ENCODE data around the gene PHLPP1. TPM values are rescaled to one million over a fixed set of nuclear protein-coding genes. Genes with fewer than 3 reads are reported as not detected.

The PHLPP1 gene
- total RNA-seq, 1 experiment from 2014 or later: 13.7 TPM

DNA sequence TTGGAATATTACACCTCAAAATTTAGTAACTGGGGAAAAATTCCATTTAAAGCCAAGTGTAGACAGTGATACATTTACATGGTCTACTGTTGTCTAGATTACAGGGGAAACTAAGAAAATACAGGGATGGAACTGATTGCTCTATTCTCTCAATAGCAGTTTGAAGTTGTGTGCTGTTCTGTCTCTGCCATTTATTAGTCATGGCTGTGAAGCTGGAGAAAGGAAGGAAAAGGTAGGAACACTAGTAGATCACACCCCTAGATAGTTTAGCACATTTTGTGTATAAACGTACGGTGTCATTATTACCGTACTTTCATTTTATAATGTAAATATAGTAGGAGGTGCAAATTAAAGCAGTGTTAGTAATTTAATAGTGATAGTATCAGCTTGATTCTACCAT lies 170.5 kb downstream of the PHLPP1 start:
- DNase-seq (ENCODE audit: low spot score): no peak
- BruUV-seq (replicated peaks): no TSS peak
- H3K4me1 ChIP-seq (ENCODE audit: insufficient read depth, low read length, poor library complexity, severe bottlenecking): no peaks in the 10 kb centered on the region
- H3K4me3 ChIP-seq (ENCODE audit: low read depth, low read length, poor library complexity, severe bottlenecking): no peak overlapping the region
- H3K9me3 ChIP-seq (ENCODE audit: low read depth, low read length, poor library complexity, severe bottlenecking): no peaks in the 10 kb centered on the region
- H3K36me3 ChIP-seq (ENCODE audit: insufficient read depth, low read length, poor library complexity, severe bottlenecking): no peaks in the 10 kb centered on the region
- TF ChIP-seq, protein P1, sequence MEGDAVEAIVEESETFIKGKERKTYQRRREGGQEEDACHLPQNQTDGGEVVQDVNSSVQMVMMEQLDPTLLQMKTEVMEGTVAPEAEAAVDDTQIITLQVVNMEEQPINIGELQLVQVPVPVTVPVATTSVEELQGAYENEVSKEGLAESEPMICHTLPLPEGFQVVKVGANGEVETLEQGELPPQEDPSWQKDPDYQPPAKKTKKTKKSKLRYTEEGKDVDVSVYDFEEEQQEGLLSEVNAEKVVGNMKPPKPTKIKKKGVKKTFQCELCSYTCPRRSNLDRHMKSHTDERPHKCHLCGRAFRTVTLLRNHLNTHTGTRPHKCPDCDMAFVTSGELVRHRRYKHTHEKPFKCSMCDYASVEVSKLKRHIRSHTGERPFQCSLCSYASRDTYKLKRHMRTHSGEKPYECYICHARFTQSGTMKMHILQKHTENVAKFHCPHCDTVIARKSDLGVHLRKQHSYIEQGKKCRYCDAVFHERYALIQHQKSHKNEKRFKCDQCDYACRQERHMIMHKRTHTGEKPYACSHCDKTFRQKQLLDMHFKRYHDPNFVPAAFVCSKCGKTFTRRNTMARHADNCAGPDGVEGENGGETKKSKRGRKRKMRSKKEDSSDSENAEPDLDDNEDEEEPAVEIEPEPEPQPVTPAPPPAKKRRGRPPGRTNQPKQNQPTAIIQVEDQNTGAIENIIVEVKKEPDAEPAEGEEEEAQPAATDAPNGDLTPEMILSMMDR (conservative IDR thresholded peaks at IDR 0.05; ENCODE audit: low read depth, low read length): no peak
- no peak for TF ChIP-seq EZH2 (IDR thresholded peaks at IDR 0.05; ENCODE audit: borderline replicate concordance, low read depth, low read length, poor library complexity, severe bottlenecking)
- H3K27ac ChIP-seq (ENCODE audit: low read depth, low read length, poor library complexity, severe bottlenecking): no peak overlapping the region
- H3K27me3 ChIP-seq (replicated peaks; ENCODE audit: insufficient read depth, low read depth, low read length, poor library complexity): no peaks in the 10 kb centered on the region
- CTCF ChIA-PET: no interaction called here
- intact Hi-C loops (cut with micrococcal nuclease; ENCODE audit: unreplicated experiment): no loop called here
- POLR2A ChIA-PET (ENCODE audit: low non-redundant PET): no interaction called here

DNA sequence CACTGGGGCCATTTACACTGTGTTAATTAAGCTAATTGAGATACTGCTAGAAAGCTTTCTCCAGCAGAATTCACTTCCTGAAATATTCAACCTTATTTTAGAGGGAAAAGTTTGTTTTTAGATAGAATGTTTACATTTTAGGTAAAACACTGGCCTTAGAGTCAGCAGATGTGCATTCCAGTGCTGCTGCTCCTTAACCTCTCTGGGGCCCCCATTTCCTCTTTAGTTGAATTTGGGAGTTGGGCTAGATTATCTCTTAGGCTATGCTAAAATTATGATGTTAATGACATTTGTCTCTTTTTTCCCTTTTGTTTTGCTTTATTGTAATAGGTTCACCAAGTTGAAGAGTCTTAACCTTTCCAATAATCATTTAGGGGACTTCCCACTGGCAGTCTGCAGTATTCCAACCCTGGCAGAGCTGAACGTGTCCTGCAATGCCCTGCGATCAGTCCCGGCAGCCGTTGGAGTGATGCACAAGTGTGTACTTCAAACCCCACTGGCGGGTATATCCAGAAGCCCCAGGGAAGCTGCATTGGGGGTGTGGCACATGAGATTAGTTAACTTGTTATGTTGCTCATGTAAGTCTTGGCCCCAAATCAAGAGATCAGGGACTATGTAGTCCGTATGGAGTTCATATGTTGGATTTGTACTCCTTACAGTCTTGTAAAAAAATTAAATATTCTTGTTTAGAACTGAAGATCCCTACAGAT lies 179.5 kb downstream of the PHLPP1 start:
- BruUV-seq (replicated peaks): no TSS peak
- Histone ChIP-seq H3K4me3 (ENCODE audit: low read depth, low read length, poor library complexity, severe bottlenecking) (no peak overlapping the region), H3K9me3 (ENCODE audit: low read depth, low read length, poor library complexity, severe bottlenecking) (no peaks in the 10 kb centered on the region), H3K36me3 (ENCODE audit: insufficient read depth, low read length, poor library complexity, severe bottlenecking) (no peaks in the 10 kb centered on the region), H3K27ac (ENCODE audit: low read depth, low read length, poor library complexity, severe bottlenecking) (no peak overlapping the region), H3K27me3 (replicated peaks; ENCODE audit: insufficient read depth, low read depth, low read length, poor library complexity) (no peaks in the 10 kb centered on the region), H3K4me1 (ENCODE audit: insufficient read depth, low read length, poor library complexity, severe bottlenecking) (no peaks in the 10 kb centered on the region)
- TF ChIP-seq, protein P1 (conservative IDR thresholded peaks at IDR 0.05; ENCODE audit: low read depth, low read length): no peak
- no peak for TF ChIP-seq EZH2 (IDR thresholded peaks at IDR 0.05; ENCODE audit: borderline replicate concordance, low read depth, low read length, poor library complexity, severe bottlenecking)
- intact Hi-C loops (cut with micrococcal nuclease; ENCODE audit: unreplicated experiment): no loop called here
- ChIA-PET CTCF (no interaction called here), POLR2A (ENCODE audit: low non-redundant PET) (no interaction called here)
- no peak for DNase-seq (ENCODE audit: low spot score)

DNA sequence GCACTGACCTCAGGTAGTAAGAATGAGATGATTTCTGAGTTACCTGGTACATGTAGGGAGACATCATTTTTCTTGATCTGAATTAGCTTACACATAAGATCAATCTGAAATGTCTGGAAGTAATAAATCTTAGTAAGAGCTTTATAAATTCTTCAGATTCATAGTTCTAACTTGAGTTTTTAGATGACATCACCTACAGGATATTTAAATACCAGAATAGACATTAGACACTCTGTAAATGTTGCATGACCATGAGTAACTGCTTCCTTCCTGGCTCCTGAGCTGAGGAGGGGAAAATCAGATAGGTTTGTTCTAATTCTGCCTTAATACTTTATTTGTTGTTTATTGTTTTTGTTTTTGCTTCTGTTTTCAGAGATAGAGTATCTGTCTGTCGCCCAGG lies 181.8 kb downstream of the PHLPP1 start:
- ChIA-PET POLR2A (ENCODE audit: low non-redundant PET) (no interaction called here), CTCF (no interaction called here)
- Histone ChIP-seq H3K9me3 (ENCODE audit: low read depth, low read length, poor library complexity, severe bottlenecking) (no peaks in the 10 kb centered on the region), H3K4me3 (ENCODE audit: low read depth, low read length, poor library complexity, severe bottlenecking) (no peak overlapping the region), H3K27me3 (replicated peaks; ENCODE audit: insufficient read depth, low read depth, low read length, poor library complexity) (no peaks in the 10 kb centered on the region), H3K27ac (ENCODE audit: low read depth, low read length, poor library complexity, severe bottlenecking) (no peak overlapping the region), H3K36me3 (ENCODE audit: insufficient read depth, low read length, poor library complexity, severe bottlenecking) (no peaks in the 10 kb centered on the region), H3K4me1 (ENCODE audit: insufficient read depth, low read length, poor library complexity, severe bottlenecking) (no peaks in the 10 kb centered on the region)
- intact Hi-C loops (cut with micrococcal nuclease; ENCODE audit: unreplicated experiment): no loop called here
- DNase-seq (ENCODE audit: low spot score): no peak
- BruUV-seq (replicated peaks): no TSS peak
- TF ChIP-seq EZH2 (IDR thresholded peaks at IDR 0.05; ENCODE audit: borderline replicate concordance, low read depth, low read length, poor library complexity, severe bottlenecking): no peak
- TF ChIP-seq, protein P1 (conservative IDR thresholded peaks at IDR 0.05; ENCODE audit: low read depth, low read length): no peak
